HL-60 (cell line): Measurements from ENCODE around the gene VARS2.

Experiments
- CTCF ChIP-seq: IDR thresholded peaks from one replicate; pipeline ENCODE4 v1.5.1; 2011; ENCODE audit warnings: low read length, control low read depth, inconsistent platforms; ENCODE audit not compliant: insufficient read depth
- GABPA ChIP-seq: IDR thresholded peaks from 2 replicates; pipeline ENCODE4 v1.6.1; 2012; ENCODE audit warnings: low read depth
- POLR2AphosphoS5 ChIP-seq: IDR thresholded peaks from 2 replicates; pipeline ENCODE4 v1.6.1; 2012; ENCODE audit warnings: low read depth
- REST ChIP-seq: IDR thresholded peaks from 2 replicates; pipeline ENCODE4 v1.6.1; 2012; ENCODE audit warnings: low read depth; ENCODE audit not compliant: insufficient replicate concordance

GRCh38 chr6:30917041-30917440 lies 3.0 kb downstream of the VARS2 start:
- TF ChIP-seq POLR2AphosphoS5 (no peak), CTCF (no peak), GABPA (no peak), REST (no peak)
